ENCODE measurements around the gene TRH.

TRH gene, protein sequence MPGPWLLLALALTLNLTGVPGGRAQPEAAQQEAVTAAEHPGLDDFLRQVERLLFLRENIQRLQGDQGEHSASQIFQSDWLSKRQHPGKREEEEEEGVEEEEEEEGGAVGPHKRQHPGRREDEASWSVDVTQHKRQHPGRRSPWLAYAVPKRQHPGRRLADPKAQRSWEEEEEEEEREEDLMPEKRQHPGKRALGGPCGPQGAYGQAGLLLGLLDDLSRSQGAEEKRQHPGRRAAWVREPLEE

DNA sequence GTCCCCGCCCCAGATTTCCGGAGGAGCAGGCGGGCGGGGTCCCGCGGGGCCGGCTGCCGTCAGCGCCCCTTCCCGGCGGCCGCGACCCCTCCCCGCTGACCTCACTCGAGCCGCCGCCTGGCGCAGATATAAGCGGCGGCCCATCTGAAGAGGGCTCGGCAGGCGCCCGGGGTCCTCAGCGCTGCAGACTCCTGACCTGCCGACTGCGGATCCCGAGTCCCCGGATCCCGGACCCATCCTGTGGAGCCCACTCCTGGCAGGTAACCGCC is at the start of gene TRH:
TSS of gene TRH (plus strand) at position 157 of the 269 bp plus-strand sequence. CDS start 1,097 bp downstream, outside the sequence.
- no peak for DNase-seq (ENCODE audit: low read depth)

DNA sequence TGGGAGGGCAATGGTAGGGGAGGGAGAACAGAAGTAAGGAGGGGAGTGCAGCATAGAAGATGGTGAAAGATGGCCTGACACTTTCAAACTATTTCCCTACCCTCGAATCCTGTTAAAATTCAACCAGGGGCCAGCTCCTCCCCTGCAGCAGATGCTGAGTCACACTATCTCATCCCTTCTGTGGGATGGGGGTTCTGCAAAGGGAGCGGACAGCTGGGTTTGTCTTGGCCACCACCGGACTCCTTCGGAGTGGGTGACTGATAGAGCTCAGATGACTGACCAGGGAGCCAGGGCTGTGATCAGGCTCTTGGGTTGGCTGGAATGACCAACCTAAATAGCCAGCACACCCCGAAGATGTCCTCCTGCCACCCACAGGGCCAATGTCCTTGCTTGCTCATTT is 47.4 kb upstream of the TRH start:
- no peak for DNase-seq (ENCODE audit: low read depth)

DNA sequence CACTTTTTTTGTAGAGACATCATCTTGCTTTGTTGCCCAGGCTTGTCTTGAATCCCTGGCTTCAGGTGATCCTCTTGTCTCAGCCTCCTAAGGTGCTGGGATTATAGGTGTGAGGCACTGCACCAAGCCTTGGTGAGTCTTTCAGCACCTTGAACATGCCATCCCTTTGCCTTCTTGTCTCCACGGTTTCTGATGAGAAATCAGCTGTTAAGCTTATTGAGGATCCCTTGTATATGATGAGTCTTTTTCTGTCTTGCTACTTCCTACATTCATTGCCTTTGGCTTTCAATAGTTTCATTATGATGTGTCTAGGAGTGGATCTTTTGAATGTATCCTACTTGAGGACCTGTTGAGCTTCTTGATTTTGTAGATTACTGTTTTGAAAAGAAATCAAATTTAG is 45.1 kb upstream of the TRH start:
- no peak for DNase-seq (ENCODE audit: low read depth)

DNA sequence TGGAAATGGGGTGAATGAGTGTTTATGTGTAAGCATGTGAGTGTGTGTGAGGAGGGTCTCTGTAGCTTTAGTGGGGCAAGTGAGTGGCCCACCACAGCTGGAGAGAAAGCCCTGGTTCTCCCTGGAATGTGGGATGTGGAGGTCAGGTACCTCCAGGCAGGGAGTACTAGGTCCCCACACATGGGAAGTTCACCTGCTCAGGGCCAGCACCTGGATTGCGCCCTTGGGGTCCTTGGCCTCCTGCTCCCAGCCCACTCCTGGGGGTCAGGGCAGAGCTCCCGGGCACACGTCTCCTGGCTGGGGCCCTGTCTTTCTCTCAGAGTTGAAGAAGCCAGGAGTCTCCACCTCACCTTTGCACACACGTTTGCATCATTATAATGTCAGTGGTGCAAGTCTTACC is 41.0 kb upstream of the TRH start:
- DNase-seq (ENCODE audit: low read depth) = no peak

DNA sequence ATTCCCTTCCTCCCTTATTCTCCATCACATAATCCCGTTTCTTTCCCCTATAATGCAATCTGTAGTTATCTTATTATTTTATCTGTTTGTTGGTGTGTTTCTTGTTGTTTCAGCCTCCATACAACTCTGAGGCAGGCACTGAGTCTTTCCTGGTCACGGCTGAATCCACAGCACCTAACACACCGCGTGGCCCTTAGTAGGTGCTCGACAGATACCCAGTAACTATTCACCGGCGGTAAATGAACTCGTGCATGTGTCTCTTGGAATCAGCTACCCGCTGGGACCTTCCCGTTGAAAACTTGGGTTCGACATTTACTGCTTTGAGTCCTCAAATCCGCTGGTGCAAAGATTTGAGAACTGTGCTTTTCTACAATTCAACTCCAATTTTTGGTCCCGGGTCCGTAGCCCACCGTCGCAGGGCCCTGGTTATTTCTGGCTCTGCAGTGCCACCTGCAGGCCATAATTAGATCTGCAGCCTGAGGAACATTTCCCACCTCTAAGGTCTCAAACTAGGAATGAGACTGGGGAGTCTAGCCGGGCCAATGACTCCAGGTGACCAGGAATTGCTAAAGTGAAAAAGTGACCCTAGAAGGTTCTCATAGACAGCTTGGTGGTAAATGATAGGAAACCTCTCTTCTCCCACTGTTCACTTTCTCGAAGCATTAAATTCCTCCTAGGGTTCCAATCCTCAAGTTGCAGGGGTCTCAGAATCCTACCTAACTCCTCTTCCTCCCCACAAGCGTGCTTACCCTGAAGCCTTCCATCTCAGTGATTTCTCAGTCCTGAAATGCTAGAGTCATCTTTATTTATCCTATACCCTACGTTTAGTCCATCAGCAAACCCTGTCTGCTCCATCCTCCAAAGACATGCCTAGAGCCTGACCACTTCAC is 40.0 kb upstream of the TRH start:
- DNase-seq (ENCODE audit: low read depth) = peak; percentile 4

DNA sequence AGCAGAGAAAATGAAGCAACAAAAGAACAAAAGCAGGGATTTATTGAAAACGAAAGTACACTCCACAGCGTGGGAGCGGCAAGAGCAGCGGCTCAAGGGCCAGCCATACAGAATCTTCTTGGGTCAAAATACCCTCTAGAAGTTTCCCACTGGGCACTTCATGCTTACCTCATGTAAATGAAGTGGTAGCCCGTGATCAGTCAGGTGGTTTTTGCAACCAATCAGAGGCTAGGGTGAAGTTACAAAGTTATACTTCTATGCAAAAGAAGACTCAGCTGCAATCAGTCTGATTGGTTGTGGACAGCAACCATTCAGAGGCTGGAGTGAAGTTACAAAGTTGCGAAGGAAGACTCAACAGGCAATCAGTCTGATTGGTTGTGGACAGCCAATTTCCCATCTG is 37.8 kb upstream of the TRH start:
- no peak for DNase-seq (ENCODE audit: low read depth)

DNA sequence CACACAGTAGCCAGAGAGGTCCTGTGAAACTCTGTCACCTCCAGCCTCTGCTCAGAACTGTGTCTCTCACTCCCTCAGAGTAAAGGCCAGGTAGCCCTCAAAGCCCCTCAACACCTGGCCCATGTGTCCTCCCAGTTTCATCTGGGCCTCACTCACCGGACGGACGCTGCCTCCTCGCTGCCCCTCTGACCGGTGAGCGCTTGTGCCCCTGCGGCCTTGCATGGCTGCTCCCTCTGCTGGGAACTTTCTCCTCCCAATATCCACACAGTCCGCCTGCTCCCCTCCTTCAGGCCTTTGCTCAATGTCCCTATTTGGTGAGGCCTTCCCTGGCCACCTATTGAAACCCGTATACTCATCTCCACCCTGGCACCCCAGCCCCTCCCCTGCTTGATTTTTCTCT is 36.8 kb upstream of the TRH start:
- DNase-seq (ENCODE audit: low read depth) = no peak

DNA sequence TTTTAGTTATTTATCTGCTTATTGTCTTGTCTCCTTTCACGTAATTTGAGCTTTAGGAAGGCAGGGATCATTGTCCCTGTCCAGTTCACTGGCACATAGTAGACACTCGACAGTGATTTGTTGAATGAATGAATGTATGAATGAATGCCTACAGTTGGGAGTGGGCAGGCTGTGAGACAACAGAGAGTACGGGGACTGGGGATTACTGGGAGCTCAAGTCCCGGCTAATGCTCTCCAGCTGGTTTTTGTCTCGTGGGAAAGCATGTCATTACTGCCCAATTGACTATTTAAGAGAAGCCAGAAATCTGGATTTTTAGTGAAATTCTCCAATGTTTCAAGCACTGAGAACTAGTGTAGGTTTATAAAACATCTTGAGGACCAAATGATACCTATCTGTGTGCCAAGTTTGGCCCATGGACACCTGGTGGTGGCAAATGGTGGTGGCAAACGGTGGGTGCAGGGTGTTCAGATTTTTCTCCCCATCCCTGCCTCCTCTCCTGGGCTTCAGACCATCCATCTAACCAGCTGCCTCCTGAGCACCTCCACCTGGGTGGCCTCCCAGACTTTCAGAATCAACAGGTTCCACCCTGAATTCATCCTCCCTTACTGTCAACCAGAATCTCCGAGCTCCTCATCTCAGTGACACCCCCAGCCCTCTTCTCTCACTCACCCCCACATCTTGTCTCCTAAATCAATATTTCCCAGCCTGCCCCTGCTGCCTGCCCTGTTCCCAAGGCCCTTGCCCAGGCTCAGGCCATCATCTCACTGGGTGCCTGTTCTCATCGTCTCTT is 36.2 kb upstream of the TRH start:
- no peak for DNase-seq (ENCODE audit: low read depth)

DNA sequence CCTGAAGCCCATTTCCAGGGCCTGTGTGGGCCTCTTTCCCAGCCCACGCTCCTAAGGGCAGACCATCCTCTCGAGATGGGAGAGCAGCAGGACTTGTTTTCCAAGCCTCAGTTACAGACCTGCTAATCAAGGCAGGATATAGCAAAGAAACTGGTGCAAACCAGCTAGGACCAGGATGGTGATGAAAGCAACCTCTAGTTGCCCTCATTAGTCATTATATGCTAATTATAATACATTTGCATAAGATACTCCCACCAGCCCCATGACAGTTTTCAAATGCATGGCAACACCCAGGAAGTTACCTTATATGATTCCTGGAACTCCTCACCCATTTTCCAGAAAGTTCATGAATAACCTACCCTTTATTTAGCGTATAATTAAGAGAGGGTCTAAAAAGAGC is 34.4 kb upstream of the TRH start:
- DNase-seq (ENCODE audit: low read depth) = no peak

DNA sequence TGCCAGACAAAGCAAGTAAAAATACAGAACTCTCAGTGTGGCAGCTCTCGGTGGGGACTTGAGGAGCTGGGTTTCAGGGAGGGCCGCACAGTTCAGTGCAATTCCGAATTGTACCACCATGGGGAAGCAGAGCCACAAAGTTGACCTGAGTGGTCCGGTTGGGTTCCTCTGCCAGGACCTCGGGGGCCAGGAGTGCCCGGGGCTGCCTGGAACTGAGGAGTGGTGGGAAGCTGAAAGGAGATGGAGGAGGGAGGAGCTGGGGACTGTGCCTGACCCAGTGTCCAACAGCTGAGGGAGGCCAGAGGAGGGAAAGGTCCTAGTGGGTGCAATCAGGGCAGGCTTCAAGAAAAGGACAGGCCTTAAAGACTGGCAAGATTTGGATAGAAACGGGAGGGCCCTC is 32.2 kb upstream of the TRH start:
- peak; percentile 8 for DNase-seq (ENCODE audit: low read depth)

DNA sequence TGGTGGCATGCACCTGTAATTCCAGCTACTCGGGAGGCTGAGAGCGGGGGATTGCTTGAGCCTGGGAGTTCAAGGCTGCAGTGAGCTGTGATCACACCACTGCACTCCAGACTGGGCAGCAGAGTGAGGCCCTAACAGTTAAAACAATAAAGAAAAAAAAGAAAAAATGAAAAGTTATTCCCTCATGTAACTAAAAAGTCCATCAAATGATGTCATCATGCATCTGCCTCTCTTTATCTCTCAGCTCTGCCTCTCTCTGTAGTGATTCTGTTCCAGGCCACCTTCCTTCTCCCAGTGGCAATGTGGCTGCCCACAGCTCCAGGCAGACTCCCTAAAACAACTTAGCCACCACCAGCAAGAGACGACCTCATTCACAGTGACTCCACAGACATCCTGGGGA is 31.5 kb upstream of the TRH start:
- no peak for DNase-seq (ENCODE audit: low read depth)

DNA sequence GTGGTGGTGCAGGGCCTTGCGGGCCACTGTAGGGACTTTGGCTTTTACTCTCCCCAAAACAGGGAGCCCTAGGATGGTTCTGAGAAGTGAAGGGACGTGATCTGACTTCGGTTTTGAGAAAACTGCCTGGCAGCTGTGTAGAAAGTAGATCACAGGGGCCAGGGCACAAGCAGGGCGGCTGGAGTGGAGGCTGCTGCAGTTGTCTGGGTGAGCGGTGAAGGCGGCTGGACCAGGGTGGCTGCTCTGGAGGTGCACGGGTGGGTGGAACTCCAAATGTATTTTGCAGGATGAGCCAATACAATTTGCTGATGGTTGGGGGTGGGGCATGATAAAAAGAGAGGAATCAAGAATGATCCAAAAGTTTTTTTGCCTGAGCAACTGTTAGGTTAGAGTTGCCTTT is 29.8 kb upstream of the TRH start:
- no peak for DNase-seq (ENCODE audit: low read depth)

DNA sequence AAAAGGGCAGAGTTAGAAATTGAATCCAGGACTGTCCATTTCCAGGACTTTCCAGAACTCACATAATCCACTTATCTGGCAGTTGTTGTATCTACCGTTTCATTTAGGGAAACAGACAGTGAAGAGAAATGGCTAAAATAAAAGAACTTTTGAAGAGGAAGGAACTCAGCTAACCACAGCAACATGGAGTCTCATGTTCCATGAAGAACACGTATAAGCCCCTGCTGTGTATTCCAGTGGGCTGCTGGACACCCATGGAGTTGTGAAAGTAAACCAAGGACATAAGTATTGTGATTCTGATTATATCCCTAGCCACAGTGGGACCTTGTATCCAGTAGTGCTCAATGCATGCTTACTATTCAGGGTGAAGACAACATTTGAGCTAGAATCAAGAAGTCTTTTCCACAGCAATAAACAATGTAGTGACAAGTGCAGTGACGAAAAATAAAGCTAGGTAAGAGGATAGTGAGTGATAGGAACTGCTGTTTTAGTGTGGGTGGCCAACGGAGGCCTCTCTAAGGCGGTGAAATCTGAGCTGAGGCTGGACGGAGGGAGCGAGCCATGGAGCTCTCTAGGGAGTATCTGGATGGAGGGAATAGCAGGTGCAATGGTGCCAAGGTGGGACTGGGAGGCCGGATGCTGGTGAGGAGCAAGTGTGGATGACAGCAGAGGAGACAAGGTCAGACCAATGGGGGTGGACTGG is 26.8 kb upstream of the TRH start:
- DNase-seq (ENCODE audit: low read depth) = no peak

DNA sequence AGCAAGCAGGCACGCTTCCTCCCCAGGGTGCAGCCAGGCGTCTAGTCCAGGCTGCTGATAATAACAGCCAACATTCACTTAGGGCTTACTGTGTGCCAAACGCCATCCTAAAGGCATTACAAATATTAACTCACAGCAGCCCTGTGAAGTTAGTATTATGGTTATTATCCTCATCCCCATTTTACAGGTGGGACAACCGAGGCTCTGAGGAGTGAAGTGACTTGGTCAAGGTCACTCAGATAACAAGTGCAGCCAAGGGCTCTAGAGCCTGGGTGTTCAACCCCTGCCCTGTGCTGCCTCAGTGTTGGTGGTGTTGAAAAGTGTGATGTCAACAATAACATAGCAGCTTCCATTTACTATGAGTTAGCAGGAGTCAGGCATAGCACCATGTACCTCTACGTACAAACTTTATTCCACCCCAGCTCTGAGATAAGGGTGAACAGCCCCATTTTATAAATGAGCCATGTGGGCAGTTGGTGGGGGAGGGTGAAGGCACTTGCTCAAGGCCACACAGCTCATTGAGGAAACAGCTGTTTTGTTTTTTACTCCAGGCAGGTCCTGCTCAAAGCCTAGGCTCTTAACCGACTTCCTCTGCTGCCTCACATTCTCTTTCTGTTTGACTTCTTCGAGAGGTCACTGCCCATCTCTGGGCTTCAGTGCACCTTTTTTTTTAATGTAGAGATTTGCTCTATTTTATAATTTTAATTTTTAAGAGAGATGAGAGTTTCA is 24.0 kb upstream of the TRH start:
- no peak for DNase-seq (ENCODE audit: low read depth)

DNA sequence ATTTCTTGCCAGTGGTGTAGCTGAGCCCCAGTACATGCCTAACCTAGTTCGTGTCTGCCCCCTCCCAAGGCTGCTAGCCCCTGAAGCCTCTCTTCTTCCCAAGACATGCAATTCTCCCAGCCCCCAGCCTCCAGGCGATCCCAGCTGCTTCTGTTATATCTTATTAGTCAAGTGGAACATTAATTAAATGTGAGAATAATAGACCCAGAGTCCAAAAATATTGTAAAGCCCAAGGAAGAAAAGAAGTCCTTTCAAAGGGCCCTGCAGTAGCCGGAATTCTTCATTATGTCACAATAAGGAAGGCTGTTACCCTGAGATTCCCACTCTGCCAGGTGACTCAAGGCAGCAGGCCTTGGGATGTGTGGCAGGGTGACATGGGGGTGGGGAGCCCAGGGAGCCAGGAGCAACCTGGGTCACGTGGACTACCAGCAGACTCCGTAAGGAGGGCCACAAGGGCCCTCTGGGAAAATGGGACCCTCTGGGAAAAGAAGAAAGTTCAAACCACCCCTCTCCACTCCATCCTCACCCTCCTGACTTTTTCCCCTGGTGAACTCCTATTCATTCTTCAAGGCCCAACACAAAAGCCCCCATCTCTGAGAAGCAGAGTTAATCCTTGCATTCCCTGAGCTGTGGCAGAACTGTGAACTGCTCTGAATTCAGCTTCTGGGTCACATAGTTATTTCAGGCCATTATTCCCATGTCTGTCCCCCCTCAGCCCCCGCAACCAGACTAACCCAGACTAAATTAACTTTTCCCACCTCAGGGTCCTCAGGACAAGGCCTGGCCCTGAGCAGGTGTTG is 21.8 kb upstream of the TRH start:
- DNase-seq (ENCODE audit: low read depth) = no peak

DNA sequence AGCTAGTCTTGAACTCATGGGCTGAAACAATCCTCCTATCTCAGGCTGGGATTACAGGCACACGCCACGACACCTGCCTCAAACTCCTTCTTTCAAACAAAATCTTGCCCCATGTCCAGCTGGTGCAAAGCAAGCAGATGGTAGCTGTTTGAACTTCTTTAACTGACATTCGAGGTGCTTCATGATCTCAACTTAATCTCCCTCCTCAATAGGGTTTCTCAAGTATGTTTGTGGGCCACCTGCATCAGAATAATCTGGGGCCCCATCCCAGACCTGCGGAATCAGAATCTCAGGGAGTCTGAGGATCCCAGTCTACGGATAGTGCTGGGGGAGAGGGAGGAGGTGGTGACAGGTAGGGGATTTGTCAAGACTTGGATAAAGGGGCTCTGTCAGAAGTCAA is 20.9 kb upstream of the TRH start:
- no peak for DNase-seq (ENCODE audit: low read depth)

DNA sequence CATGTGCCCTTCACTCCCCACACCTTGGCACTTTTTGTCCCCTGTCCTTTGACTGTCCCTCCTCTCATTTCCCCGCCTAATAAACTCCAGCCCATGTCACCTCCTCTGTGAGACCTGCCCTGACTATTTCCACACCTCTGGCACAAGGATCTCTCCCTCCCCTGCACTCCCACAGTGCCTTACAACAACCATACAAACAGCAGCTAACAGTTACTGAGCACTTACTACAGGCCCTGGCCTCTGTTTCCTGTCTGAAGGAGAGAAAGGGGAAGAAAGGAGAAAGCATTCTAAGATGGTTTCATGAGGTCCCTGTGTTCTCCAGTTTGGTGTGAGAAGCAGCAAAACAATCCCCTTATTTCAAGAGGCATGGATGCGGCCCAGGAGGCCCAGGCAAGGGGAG is 20.0 kb upstream of the TRH start:
- DNase-seq (ENCODE audit: low read depth) = no peak

DNA sequence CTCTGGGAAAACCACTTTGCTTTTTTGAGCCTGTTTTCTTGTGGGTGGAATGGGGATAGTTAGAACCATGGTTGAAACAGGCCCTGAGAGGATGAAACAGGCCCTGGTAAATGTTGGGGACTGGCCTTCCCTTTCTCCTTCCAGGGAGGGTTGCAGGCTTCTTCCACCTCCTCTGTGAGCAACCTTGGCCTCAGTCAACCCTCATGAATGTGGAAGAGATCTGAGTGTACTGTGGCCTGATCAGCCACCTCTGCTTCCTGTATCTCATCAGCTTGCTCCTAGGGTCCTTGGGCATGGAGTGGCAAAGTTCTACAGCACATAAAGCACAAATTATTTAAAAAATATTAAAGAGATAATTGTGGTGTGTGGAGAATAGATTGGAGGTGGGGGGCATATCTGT is 17.6 kb upstream of the TRH start:
- DNase-seq (ENCODE audit: low read depth) = no peak

DNA sequence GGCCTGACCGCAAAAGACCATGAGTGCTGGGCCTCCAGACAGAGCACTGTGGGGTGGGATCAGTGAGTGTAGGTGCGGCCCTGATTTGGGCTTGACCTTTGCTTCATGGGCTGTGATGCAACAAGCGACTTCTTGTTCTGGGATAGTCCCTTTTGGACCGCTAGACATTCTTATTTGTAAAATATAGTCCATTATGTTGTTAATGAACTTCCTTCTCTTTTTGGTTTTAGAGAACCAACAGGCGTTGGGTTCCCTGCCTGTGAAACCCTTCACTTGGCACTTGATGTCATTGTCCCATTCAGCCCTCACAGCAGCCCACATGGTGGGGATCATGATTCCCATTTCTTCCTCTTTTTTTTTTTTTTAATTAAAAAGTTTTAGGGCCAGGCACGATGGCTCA is 15.8 kb upstream of the TRH start:
- DNase-seq (ENCODE audit: low read depth) = no peak

DNA sequence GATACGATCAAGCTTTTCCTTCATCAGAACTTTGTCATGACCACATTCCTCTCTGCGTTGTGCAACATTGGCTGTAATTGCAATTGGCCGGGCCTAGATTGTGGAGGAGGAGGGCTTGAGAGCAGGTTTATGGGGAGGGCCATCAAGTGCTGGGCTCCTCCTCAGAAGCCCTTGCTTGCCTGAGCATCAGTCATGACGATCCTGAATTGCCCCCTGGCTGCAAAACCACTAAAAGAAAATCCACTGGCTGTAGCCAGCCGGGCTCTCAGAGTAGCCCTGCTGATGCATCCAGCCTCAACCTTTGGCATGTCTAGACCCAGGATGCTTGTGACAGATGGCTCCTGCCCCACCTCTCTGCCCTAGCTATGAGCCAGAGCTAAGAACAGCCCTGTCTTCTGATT is 13.4 kb upstream of the TRH start:
- no peak for DNase-seq (ENCODE audit: low read depth)

DNA sequence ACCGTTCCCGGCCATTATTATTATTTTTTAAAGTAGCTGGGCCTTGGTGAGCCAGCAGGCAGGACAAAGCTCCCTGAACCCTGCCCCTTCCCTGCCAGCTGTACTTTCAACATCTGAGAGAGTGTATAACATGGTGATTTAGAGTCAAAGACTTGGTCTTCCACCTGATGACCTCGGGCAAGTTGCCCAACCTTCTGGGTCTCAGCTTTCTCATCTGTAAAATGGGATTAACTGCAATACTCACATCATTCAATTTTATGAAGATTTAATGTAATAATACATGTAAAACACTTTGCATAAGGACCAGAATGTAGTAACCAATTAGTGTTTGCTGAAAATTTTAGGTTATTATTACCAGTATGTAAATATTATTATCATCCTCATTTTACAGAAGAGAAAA is 11.9 kb upstream of the TRH start:
- no peak for DNase-seq (ENCODE audit: low read depth)

All from stimulated activated CD8-positive, alpha-beta memory T cell treated with anti-CD3 and anti-CD28 coated beads, Interleukin-4, amount 100 ng/mL, for 24 hours (primary cell).